Measurements from ENCODE around the gene CTSA. TPM values are rescaled to one million over a fixed set of nuclear protein-coding genes. Genes with fewer than 3 reads are reported as not detected.

CTSA gene
- polyA plus RNA-seq, 6 donors from 2014 or later = 28.6 to 46.5 (median 42.3) TPM

DNA sequence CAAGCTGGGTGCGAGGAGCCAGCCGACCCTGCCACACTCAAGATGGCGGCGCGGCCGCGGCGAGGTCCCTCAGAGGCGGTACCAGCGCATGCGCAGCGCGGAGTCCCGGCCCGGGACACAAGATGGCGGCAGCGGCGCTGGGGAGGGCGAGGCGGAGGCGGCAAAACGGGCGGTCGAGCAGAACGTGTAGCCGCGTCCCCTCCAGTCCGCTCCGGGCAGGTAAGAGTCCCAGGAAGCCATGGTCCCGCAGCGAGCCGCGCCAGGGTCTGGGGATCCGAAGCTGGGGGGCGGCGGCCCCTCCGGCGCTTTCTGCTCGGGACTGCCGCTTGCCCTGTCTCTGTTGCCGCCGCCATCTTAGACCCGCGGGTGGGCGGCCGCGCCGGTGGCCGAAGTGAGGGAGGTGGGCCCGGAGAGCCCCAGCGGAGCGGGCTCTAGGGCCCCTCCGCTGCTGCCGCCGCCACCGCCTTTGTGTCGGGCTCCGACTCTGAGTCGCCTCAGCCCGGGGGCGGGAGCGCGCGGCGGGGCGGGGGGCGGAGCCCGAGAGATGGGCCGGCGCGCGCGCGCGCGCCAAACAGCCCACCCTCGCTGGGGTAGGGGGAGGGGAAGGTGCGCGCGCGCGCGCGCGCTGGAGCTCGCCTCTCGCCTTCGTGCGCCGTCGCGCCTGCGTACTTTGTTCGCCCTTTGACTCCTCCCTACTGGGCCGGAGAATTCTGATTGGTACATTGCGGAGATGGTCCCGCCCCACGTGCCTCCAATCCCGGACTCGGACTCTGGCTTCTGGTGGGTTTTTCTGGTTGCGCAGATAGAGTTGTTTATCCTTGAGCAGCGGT, 43.7 kb downstream of the CTSA start, which contains the start of gene PCIF1:
Gene PCIF1, plus strand, starts transcription at position 98 of the 830 bp plus-strand sequence. CDS start 4,317 bp downstream, outside the sequence.
- peak; percentile 78 to 82 for ATAC-seq (ENCODE audit: low read depth in 2 of 2)
- Mint-ChIP-seq H3K27me3 (no peaks in the 10 kb centered on the region), H3K36me3 (peaks cover 19 to 23% of the 10 kb centered on the region in 2 donors), H3K9me3 (no peaks in the 10 kb centered on the region), H3K27ac (peak within 1 kb of the TSS; percentile 94 to 99 (median 97)), H3K4me1 (peaks cover 10 to 34% (median 34%) of the 10 kb centered on the region in 3 donors), H3K4me3 (peak within 1 kb of the TSS; percentile 95 to 99 (median 99))
- DNase-seq = peak; percentile 99

DNA sequence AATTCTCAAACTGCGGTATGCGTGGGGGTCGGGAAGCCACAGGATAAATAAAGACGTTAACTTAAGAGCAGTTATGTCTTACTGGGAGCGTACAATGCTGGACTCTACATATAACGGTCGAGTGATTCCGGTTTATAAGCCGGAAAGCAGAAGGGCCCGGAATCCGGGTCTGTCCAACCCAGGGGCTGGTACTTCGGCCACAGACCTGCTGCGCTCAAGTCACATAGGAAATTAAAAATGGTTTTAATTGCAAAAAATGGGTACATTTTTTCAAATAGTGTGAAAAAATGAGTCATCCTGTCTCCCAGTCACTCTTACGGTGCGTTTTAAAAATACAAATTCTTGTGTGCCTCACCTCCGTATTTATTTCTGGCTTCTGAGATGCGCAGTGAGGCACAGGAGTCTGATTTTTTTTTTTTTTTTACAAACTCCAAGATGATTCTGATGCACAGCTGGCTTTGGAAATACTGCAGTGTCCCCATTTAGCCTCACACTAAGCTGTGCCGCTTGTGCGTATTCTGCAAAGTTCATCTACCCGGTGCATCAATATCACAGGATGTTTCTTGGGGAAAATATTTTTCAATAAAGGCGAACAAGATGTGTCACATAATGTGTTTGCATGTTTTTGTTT, 44.4 kb downstream of the CTSA start:
- peak overlapping the region; percentile 94 to 99 (median 97) for H3K4me3 Mint-ChIP-seq
- H3K27me3 Mint-ChIP-seq = no peaks in the 10 kb centered on the region
- no peak for DNase-seq
- peak overlapping the region; percentile 90 to 99 (median 96) for H3K27ac Mint-ChIP-seq
- no peaks in the 10 kb centered on the region for H3K9me3 Mint-ChIP-seq
- no peak for ATAC-seq (ENCODE audit: low read depth in 2 of 2)
- H3K36me3 Mint-ChIP-seq = peaks cover 20 to 24% of the 10 kb centered on the region in 2 donors
- peaks cover 10 to 34% (median 34%) of the 10 kb centered on the region in 3 donors for H3K4me1 Mint-ChIP-seq

DNA sequence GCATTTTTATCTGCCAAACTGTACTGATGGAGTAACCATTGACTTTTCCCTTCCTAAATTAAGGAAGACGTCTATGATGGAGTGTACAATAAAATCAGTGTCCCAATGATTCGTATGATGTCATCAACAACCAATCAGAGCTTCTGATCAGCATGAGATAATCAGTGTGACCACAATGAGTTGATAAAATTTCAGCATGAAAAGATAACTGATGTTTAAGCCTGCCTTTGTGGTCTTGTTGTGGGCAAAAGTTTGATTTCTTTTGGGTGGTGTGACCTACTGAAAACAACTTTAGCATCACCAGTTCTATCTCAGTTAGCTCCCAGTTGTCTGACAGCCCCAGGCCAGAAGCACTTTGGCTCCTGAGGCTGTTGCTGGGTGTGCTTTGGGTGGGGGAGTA, 46.6 kb downstream of the CTSA start:
- peak overlapping the region in 5 of 8 donors; percentile 17 to 90 (median 70) for H3K4me3 Mint-ChIP-seq

DNA sequence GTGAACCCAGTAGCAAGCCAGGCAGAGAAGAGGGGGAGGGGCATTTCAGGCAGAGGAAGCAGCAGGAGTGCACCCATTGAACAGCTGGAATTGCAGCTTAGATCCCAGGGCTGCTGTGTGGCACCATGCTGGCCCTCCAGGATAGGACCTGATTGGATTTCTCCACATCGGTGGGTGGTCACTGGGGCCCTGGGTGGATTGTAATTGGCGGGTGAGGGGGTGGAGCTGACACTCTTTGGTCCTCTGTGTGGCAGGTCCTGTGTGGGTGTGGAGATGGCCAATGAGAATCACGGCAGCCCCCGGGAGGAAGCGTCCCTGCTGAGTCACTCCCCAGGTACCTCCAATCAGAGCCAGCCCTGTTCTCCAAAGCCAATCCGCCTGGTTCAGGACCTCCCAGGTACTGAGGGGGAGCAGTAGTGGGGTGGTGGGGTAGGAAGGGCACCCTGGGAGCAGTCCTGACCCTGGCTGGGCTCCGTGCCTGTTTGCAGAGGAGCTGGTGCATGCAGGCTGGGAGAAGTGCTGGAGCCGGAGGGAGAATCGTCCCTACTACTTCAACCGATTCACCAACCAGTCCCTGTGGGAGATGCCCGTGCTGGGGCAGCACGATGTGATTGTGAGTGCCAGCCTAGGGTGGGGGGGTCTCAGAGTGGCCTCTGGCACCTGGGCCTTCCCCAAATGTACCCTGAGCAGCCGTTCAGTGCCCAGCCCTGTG, 47.7 kb downstream of the CTSA start:
- Mint-ChIP-seq H3K4me3 (peak overlapping the region in 3 of 8 donors; percentile 59 to 82 (median 76)), H3K4me1 (peaks cover 10 to 28% (median 25%) of the 10 kb centered on the region in 3 donors), H3K27me3 (no peaks in the 10 kb centered on the region), H3K27ac (peak overlapping the region in 2 of 6 donors; percentile 61 to 69), H3K36me3 (peaks cover 21 to 26% of the 10 kb centered on the region in 2 donors), H3K9me3 (no peaks in the 10 kb centered on the region)
- ATAC-seq (ENCODE audit: low read depth in 2 of 2) (no peak), DNase-seq (no peak)

More for the DNA sequence above, 46.6 kb downstream of the CTSA start:
- H3K4me1 Mint-ChIP-seq = peaks cover 10 to 34% (median 34%) of the 10 kb centered on the region in 3 donors
- peaks cover 20 to 24% of the 10 kb centered on the region in 2 donors for H3K36me3 Mint-ChIP-seq
- peak overlapping the region in 3 of 6 donors; percentile 33 to 87 (median 80) for H3K27ac Mint-ChIP-seq
- DNase-seq (no peak), ATAC-seq (ENCODE audit: low read depth in 2 of 2) (no peak)
- no peaks in the 10 kb centered on the region for H3K27me3 Mint-ChIP-seq
- H3K9me3 Mint-ChIP-seq = no peaks in the 10 kb centered on the region

DNA sequence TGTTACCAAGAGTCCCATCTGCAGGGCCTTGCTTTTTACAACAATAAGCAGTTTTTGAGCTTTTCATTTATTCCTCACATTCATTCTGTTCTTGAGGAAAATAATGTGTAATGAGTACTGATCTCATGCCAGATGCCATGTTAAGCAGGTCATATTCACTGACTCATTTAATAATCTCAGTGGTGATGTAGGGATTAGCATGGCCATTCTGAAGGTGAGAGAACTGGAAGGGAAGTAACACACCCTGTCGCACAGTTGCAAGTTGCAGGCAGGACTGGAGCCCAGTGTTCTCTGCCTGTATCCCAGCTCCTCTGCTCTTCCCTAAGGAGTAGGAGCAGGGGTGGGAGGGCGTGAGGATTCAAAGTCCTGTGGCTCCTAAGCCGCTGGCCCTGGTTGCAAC, 48.9 kb downstream of the CTSA start:
- Mint-ChIP-seq H3K4me3 (peak overlapping the region in 1 of 8 donors; percentile 67), H3K4me1 (peaks cover 10 to 28% (median 25%) of the 10 kb centered on the region in 3 donors), H3K36me3 (peaks cover 24 to 32% of the 10 kb centered on the region in 2 donors), H3K27ac (no peak overlapping the region), H3K27me3 (no peaks in the 10 kb centered on the region), H3K9me3 (no peaks in the 10 kb centered on the region)
- ATAC-seq (ENCODE audit: low read depth in 2 of 2) = no peak
- DNase-seq = no peak

DNA sequence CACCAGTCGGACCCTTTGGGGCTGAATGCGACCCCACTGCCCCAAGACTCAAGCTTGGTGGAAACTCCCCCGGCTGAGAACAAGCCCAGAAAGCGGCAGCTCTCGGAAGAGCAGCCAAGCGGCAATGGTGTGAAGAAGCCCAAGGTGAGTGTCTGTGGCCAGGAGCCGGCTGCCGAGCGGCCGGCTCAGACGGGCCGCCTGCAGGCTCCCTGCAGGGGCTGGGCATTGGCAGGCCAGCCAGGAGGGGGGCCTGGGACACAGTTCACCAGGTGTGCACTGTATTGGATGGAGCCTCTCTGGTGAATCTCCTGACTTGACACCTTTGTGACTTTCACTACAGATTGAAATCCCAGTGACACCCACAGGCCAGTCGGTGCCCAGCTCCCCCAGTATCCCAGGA, 49.3 kb downstream of the CTSA start:
- H3K9me3 Mint-ChIP-seq = no peaks in the 10 kb centered on the region
- no peaks in the 10 kb centered on the region for H3K27me3 Mint-ChIP-seq
- ATAC-seq (ENCODE audit: low read depth in 2 of 2) (no peak), DNase-seq (no peak)
- peaks cover 24 to 32% of the 10 kb centered on the region in 2 donors for H3K36me3 Mint-ChIP-seq
- H3K4me1 Mint-ChIP-seq = peaks cover 10 to 26% (median 21%) of the 10 kb centered on the region in 3 donors
- H3K27ac Mint-ChIP-seq = no peak overlapping the region
- H3K4me3 Mint-ChIP-seq = no peak overlapping the region

DNA sequence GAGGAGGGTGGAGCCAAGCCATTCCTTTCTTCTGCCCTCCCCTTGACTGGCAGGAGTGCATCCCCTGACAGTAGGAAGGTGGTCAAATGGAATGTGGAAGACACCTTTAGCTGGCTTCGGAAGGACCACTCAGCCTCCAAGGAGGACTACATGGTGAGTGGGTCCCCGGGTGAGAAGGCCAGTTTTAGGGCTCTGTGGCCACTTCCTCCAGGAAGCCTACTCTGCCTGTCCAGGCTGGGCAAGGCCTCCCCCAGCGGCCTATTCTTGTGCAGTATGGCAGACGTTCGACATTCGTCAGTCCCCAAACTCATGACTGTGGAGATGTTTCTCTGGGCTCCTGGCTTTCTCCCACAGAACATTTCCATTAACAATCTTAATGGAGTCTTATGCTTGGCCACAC, 52.5 kb downstream of the CTSA start:
- Mint-ChIP-seq H3K4me1 (peaks cover under 1 to 13% (median 6%) of the 10 kb centered on the region in 3 donors), H3K27ac (peak overlapping the region in 1 of 6 donors; percentile 48), H3K4me3 (no peak overlapping the region), H3K9me3 (no peaks in the 10 kb centered on the region), H3K27me3 (no peaks in the 10 kb centered on the region), H3K36me3 (peaks cover 11 to 18% of the 10 kb centered on the region in 2 donors)
- no peak for DNase-seq
- no peak for ATAC-seq (ENCODE audit: low read depth in 2 of 2)

DNA sequence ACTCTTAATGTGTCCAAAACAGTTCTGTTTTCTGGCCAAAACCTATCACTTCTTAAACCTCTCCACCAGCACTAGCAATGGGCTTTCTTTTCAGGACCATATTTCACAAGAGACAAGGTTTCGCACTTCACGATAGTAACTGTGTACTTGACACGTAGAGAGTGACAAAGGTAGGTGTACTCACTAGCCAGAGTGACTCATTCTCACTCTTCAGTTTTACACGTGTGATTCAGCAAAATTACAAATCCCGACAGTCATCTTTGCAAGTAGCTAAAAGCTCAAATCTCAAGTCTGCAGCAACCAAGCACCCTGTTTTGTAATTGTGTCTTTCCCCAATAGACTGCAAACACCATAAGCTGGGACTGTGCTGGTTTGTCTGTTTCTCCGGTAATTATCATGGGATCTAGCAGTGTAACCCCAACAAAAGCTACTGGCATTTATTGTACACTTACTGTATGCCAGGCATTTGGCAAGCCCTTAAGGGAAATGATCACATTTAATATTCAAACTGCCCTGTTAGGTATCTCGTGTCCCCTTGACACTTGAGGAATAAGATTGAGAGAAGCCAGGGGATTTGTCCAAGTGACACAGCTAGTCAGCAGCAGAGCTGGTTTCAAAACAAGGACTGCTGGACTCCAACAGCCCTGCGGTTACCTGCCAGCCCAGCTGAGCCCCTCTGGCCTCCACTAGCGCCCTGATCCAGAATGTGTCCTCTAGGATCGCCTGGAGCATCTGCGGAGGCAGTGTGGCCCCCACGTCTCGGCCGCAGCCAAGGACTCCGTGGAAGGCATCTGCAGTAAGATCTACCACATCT, 53.2 kb downstream of the CTSA start:
- H3K27me3 Mint-ChIP-seq = no peaks in the 10 kb centered on the region
- peaks cover 2 to 10% (median 9%) of the 10 kb centered on the region in 3 donors for H3K4me1 Mint-ChIP-seq
- peak overlapping the region in 2 of 6 donors; percentile 11 to 48 for H3K27ac Mint-ChIP-seq
- H3K9me3 Mint-ChIP-seq = no peaks in the 10 kb centered on the region
- DNase-seq (no peak), ATAC-seq (ENCODE audit: low read depth in 2 of 2) (no peak)
- H3K4me3 Mint-ChIP-seq = peak overlapping the region in 1 of 8 donors; percentile 8
- peaks cover 10 to 14% of the 10 kb centered on the region in 2 donors for H3K36me3 Mint-ChIP-seq

DNA sequence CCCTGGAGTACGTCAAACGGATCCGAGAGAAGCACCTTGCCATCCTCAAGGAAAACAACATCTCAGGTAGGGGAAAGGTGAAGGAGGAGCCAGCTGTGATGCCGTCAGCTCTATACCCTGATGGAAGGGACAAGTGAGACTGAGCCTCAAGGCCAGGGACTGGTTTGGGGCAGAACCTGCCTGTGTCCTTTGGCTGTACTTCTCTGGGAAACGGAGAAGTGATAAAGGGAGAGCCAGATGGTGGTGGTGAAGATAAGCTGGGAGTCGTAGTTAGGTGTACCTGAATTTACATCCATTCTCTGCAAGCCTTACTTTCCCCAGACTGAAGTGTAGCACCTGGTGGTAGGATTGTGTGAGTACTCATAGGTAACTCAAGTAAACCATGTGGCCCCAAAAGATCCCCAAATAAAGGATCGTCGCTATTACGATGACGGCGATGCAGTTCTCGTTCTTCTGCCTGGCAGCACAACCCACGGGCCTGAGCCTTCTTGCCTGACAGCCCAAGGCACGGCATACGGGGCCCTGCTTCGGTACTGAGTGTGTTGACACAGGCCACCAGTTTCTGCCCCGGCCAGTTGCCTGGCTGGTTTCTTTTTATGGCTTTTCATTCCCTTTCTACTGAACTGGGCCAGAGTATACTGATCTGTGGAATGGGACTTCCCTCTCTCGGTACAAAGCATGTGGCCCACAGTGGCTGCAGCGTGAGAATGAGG, 54.0 kb downstream of the CTSA start:
- Mint-ChIP-seq H3K27ac (peak overlapping the region in 2 of 6 donors; percentile 21 to 34), H3K27me3 (no peaks in the 10 kb centered on the region), H3K36me3 (peaks cover 4 to 8% of the 10 kb centered on the region in 2 donors), H3K4me3 (no peak overlapping the region), H3K9me3 (no peaks in the 10 kb centered on the region), H3K4me1 (peaks cover 4 to 7% (median 6%) of the 10 kb centered on the region in 3 donors)
- no peak for ATAC-seq (ENCODE audit: low read depth in 2 of 2)
- no peak for DNase-seq

DNA sequence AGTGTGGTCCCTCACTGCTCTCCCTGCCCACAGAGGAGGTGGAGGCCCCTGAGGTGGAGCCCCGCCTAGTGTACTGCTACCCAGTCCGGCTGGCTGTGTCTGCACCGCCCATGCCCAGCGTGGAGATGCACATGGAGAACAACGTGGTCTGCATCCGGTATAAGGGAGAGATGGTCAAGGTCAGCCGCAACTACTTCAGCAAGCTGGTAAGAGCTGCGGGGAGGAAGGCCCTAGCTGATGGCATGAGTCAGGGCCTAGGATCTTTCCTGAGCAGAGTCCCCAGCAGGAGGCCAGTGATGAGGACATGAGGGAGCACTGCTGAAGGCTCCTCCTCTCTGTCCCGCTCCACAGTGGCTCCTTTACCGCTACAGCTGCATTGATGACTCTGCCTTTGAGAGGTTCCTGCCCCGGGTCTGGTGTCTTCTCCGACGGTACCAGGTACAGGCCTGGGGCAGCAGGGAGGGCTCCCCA, 54.6 kb downstream of the CTSA start:
- H3K4me3 Mint-ChIP-seq = no peak overlapping the region
- H3K4me1 Mint-ChIP-seq = peaks cover 4 to 7% (median 6%) of the 10 kb centered on the region in 3 donors
- no peak overlapping the region for H3K27ac Mint-ChIP-seq
- H3K36me3 Mint-ChIP-seq = peaks cover 4 to 8% of the 10 kb centered on the region in 2 donors
- H3K9me3 Mint-ChIP-seq = no peaks in the 10 kb centered on the region
- DNase-seq (no peak), ATAC-seq (ENCODE audit: low read depth in 2 of 2) (no peak)
- H3K27me3 Mint-ChIP-seq = no peaks in the 10 kb centered on the region

DNA sequence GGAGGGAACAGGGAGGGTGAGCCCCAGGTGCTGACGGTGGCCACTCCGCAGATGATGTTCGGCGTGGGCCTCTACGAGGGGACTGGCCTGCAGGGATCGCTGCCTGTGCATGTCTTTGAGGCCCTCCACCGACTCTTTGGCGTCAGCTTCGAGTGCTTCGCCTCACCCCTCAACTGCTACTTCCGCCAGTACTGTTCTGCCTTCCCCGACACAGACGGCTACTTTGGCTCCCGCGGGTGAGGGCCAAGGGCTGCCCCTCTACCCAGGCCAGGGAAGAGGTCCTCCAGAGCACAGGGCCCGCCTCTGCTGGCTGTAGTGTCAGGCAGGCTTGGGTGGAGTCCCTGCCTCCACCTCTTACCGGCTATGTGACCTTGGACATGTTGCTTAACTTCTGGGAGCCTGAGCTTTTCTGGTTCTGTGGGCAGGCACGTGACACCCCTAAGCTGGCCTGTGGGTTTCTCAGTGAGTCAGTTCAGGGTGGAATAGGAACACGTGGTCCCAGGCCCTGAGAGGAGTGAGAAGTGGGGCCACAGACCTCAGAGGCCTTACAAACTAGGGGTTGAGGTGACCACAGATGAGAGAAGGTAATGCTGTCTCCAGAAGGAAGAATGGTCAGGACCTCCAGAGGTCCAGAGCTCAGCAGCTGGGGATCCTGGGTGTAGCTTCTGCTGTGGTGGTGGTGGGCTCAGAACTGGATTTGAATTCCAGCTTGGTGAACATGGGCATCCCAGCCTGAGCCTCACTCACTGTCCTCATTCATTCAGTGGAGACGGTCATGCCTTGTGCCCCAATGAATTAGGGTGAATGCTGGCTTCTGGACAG, 55.2 kb downstream of the CTSA start:
- Mint-ChIP-seq H3K4me1 (peaks cover 4 to 7% (median 6%) of the 10 kb centered on the region in 3 donors), H3K9me3 (no peaks in the 10 kb centered on the region), H3K27me3 (no peaks in the 10 kb centered on the region), H3K4me3 (no peak overlapping the region), H3K27ac (peak overlapping the region in 2 of 6 donors; percentile 16 to 60), H3K36me3 (peaks cover 4 to 8% of the 10 kb centered on the region in 2 donors)
- DNase-seq (no peak), ATAC-seq (ENCODE audit: low read depth in 2 of 2) (no peak)
